H1 (cell line): ENCODE measurements around the gene PIGA. TPM values are rescaled to one million over a fixed set of nuclear protein-coding genes. Genes with fewer than 3 reads are reported as not detected.

Experiments used
- CHD1 ChIP-seq: IDR thresholded peaks from 2 replicates; pipeline ENCODE4 v1.6.1; 2012; ENCODE audit warnings: low read depth, low read length, improper control_type of control experiment
- CHD2 ChIP-seq: IDR thresholded peaks from 2 replicates; pipeline ENCODE4 v1.6.1; 2012; ENCODE audit warnings: low read length, improper control_type of control experiment
- KDM1A ChIP-seq: fragments of 200-600, 300-600 bp; sonication (generic); IDR thresholded peaks from 2 replicates; pipeline ENCODE4 v1.7.1; 2016; ENCODE audit warnings: mild to moderate bottlenecking, low read length, borderline replicate concordance
- RFX5 ChIP-seq: IDR thresholded peaks from 2 replicates; pipeline ENCODE4 v1.6.1; 2011; ENCODE audit warnings: low read depth, low read length, improper control_type of control experiment, borderline replicate concordance
- RXRA ChIP-seq: IDR thresholded peaks from 2 replicates; pipeline ENCODE4 v1.6.1; 2011; ENCODE audit warnings: low read depth, mild to moderate bottlenecking, low read length, moderate library complexity; ENCODE audit not compliant: insufficient read depth
- SIRT6 ChIP-seq: IDR thresholded peaks from one replicate; pipeline ENCODE4 v1.7.1; 2012; ENCODE audit warnings: low read length, inconsistent platforms
- SP1 ChIP-seq: IDR thresholded peaks from 2 replicates; pipeline ENCODE4 v1.6.1; 2011; ENCODE audit warnings: low read depth, low read length
- SP2 ChIP-seq: IDR thresholded peaks from 2 replicates; pipeline ENCODE4 v1.6.1; 2012; ENCODE audit warnings: mild to moderate bottlenecking, low read length, inconsistent platforms
- USF2 ChIP-seq: IDR thresholded peaks from 2 replicates; pipeline ENCODE4 v1.6.1; 2011; ENCODE audit warnings: low read length, improper control_type of control experiment
- polyA plus RNA-seq, 7 experiments: library from polyadenylated mRNA; depleted of rRNA in 3 of 7; stranded (reverse) in 5 of 7; unstranded in 2 of 7; fragments of >200 nt in 5 of 7; fragments of 200-250 nt in 2 of 7; gene quantifications; 1 replicate in 5 of 7; 2 replicates in 1 of 7; 4 replicates in 1 of 7; pipeline versions ENCODE4 v1.2.1 to v1.2.3, GENCODE V29; 2011 to 2013; ENCODE audit warnings: missing spikeins in 2 of 7, mixed read lengths in 2 of 7
- total RNA-seq: library from RNA; stranded (reverse); fragmentation: NEBNext Ultra II Directional; extraction: Animal tissue kit (Norgen Biotek cat#: 25700); gene quantifications from 2 replicates; pipeline ENCODE4 v1.2.1, GENCODE V29; 2021
- TF ChIP-seq, protein P1 (sequence below): fragments of 300-600 bp; sonication (generic); IDR thresholded peaks from 2 replicates; pipeline ENCODE4 v1.7.1; 2012; ENCODE audit warnings: low read length, moderate library complexity, mild to moderate bottlenecking, inconsistent platforms; ENCODE audit not compliant: insufficient replicate concordance

The PIGA gene
- total and polyA plus RNA-seq, 2 of the 8 experiments (the other 6 are each of a cell fraction or from before 2014, with no cell fraction given), result 5.0 to 13.4 TPM

DNA sequence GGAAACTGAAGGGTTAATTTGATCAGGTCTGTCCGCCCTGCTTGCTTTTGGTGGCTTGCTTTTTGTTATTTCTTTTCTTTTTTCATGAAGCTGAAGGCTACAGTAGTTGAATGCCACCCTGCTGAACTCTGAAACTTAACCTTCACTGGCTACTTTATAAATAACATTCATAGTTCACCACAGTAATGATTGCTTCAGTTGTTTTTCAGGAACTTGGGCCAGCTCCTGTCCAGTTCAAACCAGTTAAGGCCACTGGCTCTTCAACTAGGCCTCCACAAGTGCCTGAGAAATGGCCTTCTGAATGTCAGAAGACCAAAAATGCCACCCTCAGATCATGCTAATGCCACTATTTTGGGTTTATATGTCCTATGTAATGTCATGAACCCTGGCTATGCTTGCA is 57.7 kb downstream of the PIGA start (continued):
- TF ChIP-seq, protein P1, sequence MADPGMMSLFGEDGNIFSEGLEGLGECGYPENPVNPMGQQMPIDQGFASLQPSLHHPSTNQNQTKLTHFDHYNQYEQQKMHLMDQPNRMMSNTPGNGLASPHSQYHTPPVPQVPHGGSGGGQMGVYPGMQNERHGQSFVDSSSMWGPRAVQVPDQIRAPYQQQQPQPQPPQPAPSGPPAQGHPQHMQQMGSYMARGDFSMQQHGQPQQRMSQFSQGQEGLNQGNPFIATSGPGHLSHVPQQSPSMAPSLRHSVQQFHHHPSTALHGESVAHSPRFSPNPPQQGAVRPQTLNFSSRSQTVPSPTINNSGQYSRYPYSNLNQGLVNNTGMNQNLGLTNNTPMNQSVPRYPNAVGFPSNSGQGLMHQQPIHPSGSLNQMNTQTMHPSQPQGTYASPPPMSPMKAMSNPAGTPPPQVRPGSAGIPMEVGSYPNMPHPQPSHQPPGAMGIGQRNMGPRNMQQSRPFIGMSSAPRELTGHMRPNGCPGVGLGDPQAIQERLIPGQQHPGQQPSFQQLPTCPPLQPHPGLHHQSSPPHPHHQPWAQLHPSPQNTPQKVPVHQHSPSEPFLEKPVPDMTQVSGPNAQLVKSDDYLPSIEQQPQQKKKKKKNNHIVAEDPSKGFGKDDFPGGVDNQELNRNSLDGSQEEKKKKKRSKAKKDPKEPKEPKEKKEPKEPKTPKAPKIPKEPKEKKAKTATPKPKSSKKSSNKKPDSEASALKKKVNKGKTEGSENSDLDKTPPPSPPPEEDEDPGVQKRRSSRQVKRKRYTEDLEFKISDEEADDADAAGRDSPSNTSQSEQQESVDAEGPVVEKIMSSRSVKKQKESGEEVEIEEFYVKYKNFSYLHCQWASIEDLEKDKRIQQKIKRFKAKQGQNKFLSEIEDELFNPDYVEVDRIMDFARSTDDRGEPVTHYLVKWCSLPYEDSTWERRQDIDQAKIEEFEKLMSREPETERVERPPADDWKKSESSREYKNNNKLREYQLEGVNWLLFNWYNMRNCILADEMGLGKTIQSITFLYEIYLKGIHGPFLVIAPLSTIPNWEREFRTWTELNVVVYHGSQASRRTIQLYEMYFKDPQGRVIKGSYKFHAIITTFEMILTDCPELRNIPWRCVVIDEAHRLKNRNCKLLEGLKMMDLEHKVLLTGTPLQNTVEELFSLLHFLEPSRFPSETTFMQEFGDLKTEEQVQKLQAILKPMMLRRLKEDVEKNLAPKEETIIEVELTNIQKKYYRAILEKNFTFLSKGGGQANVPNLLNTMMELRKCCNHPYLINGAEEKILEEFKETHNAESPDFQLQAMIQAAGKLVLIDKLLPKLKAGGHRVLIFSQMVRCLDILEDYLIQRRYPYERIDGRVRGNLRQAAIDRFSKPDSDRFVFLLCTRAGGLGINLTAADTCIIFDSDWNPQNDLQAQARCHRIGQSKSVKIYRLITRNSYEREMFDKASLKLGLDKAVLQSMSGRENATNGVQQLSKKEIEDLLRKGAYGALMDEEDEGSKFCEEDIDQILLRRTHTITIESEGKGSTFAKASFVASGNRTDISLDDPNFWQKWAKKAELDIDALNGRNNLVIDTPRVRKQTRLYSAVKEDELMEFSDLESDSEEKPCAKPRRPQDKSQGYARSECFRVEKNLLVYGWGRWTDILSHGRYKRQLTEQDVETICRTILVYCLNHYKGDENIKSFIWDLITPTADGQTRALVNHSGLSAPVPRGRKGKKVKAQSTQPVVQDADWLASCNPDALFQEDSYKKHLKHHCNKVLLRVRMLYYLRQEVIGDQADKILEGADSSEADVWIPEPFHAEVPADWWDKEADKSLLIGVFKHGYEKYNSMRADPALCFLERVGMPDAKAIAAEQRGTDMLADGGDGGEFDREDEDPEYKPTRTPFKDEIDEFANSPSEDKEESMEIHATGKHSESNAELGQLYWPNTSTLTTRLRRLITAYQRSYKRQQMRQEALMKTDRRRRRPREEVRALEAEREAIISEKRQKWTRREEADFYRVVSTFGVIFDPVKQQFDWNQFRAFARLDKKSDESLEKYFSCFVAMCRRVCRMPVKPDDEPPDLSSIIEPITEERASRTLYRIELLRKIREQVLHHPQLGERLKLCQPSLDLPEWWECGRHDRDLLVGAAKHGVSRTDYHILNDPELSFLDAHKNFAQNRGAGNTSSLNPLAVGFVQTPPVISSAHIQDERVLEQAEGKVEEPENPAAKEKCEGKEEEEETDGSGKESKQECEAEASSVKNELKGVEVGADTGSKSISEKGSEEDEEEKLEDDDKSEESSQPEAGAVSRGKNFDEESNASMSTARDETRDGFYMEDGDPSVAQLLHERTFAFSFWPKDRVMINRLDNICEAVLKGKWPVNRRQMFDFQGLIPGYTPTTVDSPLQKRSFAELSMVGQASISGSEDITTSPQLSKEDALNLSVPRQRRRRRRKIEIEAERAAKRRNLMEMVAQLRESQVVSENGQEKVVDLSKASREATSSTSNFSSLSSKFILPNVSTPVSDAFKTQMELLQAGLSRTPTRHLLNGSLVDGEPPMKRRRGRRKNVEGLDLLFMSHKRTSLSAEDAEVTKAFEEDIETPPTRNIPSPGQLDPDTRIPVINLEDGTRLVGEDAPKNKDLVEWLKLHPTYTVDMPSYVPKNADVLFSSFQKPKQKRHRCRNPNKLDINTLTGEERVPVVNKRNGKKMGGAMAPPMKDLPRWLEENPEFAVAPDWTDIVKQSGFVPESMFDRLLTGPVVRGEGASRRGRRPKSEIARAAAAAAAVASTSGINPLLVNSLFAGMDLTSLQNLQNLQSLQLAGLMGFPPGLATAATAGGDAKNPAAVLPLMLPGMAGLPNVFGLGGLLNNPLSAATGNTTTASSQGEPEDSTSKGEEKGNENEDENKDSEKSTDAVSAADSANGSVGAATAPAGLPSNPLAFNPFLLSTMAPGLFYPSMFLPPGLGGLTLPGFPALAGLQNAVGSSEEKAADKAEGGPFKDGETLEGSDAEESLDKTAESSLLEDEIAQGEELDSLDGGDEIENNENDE, result no peak
- TF ChIP-seq SP1 (no peak), RXRA (no peak), RFX5 (no peak), CHD2 (no peak), CHD1 (no peak), KDM1A (no peak), SIRT6 (no peak), USF2 (no peak), SP2 (no peak)
- TF ChIP-seq, all 59 proteins: peak for 0
